ENCODE measurements around the gene RAG2. TPM values are rescaled to one million over a fixed set of nuclear protein-coding genes. Genes with fewer than 3 reads are reported as not detected.

Gene RAG2
- polyA plus RNA-seq, 1 donor: 0.28 TPM

Other genes starting within 250 kb of the RAG2 start
- gene TRAF6, start 88.0 kb downstream of the RAG2 start, polyA plus RNA-seq (ENCODE audit: insufficient read length): 18.1 TPM
- gene RAG1, start 30.2 kb downstream of the RAG2 start, polyA plus RNA-seq (ENCODE audit: insufficient read length): 6.1 TPM
- gene IFTAP, start 3.7 kb downstream of the RAG2 start, polyA plus RNA-seq (ENCODE audit: insufficient read length): 39.7 TPM

Measured in hindlimb muscle (tissue), 1 donor.